SK-N-SH treated with all-trans-retinoic acid at 6 μM for 48 hours (cell line): ENCODE results near the gene TTC23.
A peak's percentile ranks its signal among the peaks of the same experiment; 100 is the strongest.

Experiments
- ATAC-seq: fragments of 200-7000 bp; cut with Tn5 transposase; 3 replicates; pipeline ENCODE4 v1.9.1; 2020; ENCODE audit warnings: mild to moderate bottlenecking, moderate library complexity
- ARNTL ChIP-seq: fragments of 450-650 bp; formaldehyde crosslinking; IDR thresholded peaks from 2 replicates; pipeline ENCODE4 v1.5.0; 2020; ENCODE audit warnings: low read depth, mild to moderate bottlenecking, moderate library complexity, borderline replicate concordance
- BACH2 ChIP-seq: fragments of 250-450 bp; sonication (Bioruptor Pico); IDR thresholded peaks from 2 replicates; pipeline ENCODE4 v1.9.0; 2021; ENCODE audit warnings: mild to moderate bottlenecking, borderline replicate concordance
- CREB5 ChIP-seq: fragments of 250-450 bp; sonication (Bioruptor Pico); IDR thresholded peaks from 2 replicates; pipeline ENCODE4 v1.5.1; 2020; ENCODE audit warnings: low read depth, mild to moderate bottlenecking, moderate library complexity
- CSDC2 ChIP-seq: fragments of 250-450 bp; sonication (Bioruptor Pico); IDR thresholded peaks from 2 replicates; pipeline ENCODE4 v1.5.0; 2020; ENCODE audit warnings: mild to moderate bottlenecking, moderate library complexity
- CSRNP3 ChIP-seq: fragments of 250-450 bp; sonication (Bioruptor Pico); IDR thresholded peaks from 2 replicates; pipeline ENCODE4 v1.5.1; 2021; ENCODE audit warnings: mild to moderate bottlenecking, moderate library complexity
- ESRRG ChIP-seq: fragments of 250-450 bp; sonication (Bioruptor Pico); IDR thresholded peaks from 2 replicates; pipeline ENCODE4 v1.6.1; 2021; ENCODE audit warnings: mild to moderate bottlenecking
- GLIS3 ChIP-seq: fragments of 250-450 bp; sonication (Bioruptor Pico); IDR thresholded peaks from 2 replicates; pipeline ENCODE4 v1.5.0; 2020; ENCODE audit warnings: mild to moderate bottlenecking, moderate library complexity
- ISL1 ChIP-seq: fragments of 250-450 bp; sonication (Bioruptor Pico); IDR thresholded peaks from 2 replicates; pipeline ENCODE4 v2.1.2; 2022; ENCODE audit warnings: mild to moderate bottlenecking, moderate library complexity
- OSR1 ChIP-seq: fragments of 250-450 bp; sonication (Bioruptor Pico); IDR thresholded peaks from 2 replicates; pipeline ENCODE4 v1.8.0; 2022; ENCODE audit warnings: moderate library complexity, mild to moderate bottlenecking, inconsistent platforms
- PATZ1 ChIP-seq: fragments of 250-450 bp; sonication (Bioruptor Pico); IDR thresholded peaks from 2 replicates; pipeline ENCODE4 v1.8.0; 2020; ENCODE audit warnings: mild to moderate bottlenecking, moderate library complexity, borderline replicate concordance
- POU6F1 ChIP-seq: fragments of 250-450 bp; sonication (Bioruptor Pico); IDR thresholded peaks from 2 replicates; pipeline ENCODE4 v1.8.0; 2021; ENCODE audit warnings: low read depth, mild to moderate bottlenecking, moderate library complexity, borderline replicate concordance
- PPARA ChIP-seq: fragments of 250-450 bp; sonication (Bioruptor Pico); IDR thresholded peaks from 2 replicates; pipeline ENCODE4 v1.5.0; 2020; ENCODE audit warnings: mild to moderate bottlenecking, borderline replicate concordance
- RARB ChIP-seq: fragments of 250-450 bp; sonication (Bioruptor Pico); IDR thresholded peaks from 2 replicates; pipeline ENCODE4 v1.8.0; 2021; ENCODE audit warnings: mild to moderate bottlenecking, moderate library complexity
- SNAI2 ChIP-seq: fragments of 250-450 bp; sonication (Bioruptor Pico); IDR thresholded peaks from 2 replicates; pipeline ENCODE4 v1.5.0; 2020; ENCODE audit warnings: mild to moderate bottlenecking, moderate library complexity
- TCF4 ChIP-seq: fragments of 250-450 bp; sonication (Bioruptor Pico); IDR thresholded peaks from 2 replicates; pipeline ENCODE4 v1.8.0; 2021; ENCODE audit warnings: mild to moderate bottlenecking, moderate library complexity, borderline replicate concordance
- TOX ChIP-seq: fragments of 250-450 bp; sonication (Bioruptor Pico); IDR thresholded peaks from 2 replicates; pipeline ENCODE4 v1.8.0; 2021; ENCODE audit warnings: mild to moderate bottlenecking, moderate library complexity, borderline replicate concordance
- TSHZ2 ChIP-seq: fragments of 250-450 bp; sonication (Bioruptor Pico); IDR thresholded peaks from 2 replicates; pipeline ENCODE4 v1.5.0; 2020; ENCODE audit warnings: mild to moderate bottlenecking, moderate library complexity
- ZC3H10 ChIP-seq: fragments of 250-450 bp; sonication (Bioruptor Pico); IDR thresholded peaks from 2 replicates; pipeline ENCODE4 v1.5.1; 2021; ENCODE audit warnings: mild to moderate bottlenecking, moderate library complexity
- ZNF8 ChIP-seq: fragments of 450-650 bp; formaldehyde crosslinking; IDR thresholded peaks from 2 replicates; pipeline ENCODE4 v1.5.0; 2020; ENCODE audit warnings: mild to moderate bottlenecking, moderate library complexity

TTC23 gene

GRCh38 chr15:99180086-99180963 lies 69.1 kb downstream of the TTC23 start (continued):
- no peak for TF ChIP-seq TSHZ2 (CRISPR knock-in tag)

- TF ChIP-seq SNAI2 (CRISPR knock-in tag) (no peak), PATZ1 (CRISPR knock-in tag) (no peak), RARB (no peak), ZNF8 (no peak), ISL1 (no peak), ARNTL (no peak), POU6F1 (CRISPR knock-in tag) (no peak), CSRNP3 (CRISPR knock-in tag) (no peak), CREB5 (CRISPR knock-in tag) (no peak), OSR1 (CRISPR knock-in tag) (no peak), BACH2 (CRISPR knock-in tag) (no peak), GLIS3 (CRISPR knock-in tag) (no peak), CSDC2 (CRISPR knock-in tag) (no peak)
- ATAC-seq = no peak
These were observed 71.7 kb downstream of the TTC23 start for GRCh38 chr15:99177679-99178078.

GRCh38 chr15:99176757-99177156 lies 72.6 kb downstream of the TTC23 start:
- peak; percentile 66 for ATAC-seq
- TF ChIP-seq CREB5 (CRISPR knock-in tag) = no peak
- no peak for TF ChIP-seq TCF4 (CRISPR knock-in tag)
- no peak for TF ChIP-seq TSHZ2 (CRISPR knock-in tag)
- TF ChIP-seq GLIS3 (CRISPR knock-in tag) = no peak
- TF ChIP-seq PPARA (CRISPR knock-in tag) = no peak
- TF ChIP-seq TOX (CRISPR knock-in tag) = no peak
- TF ChIP-seq ZNF8 = no peak
- no peak for TF ChIP-seq ESRRG (CRISPR knock-in tag)
- no peak for TF ChIP-seq ARNTL
- no peak for TF ChIP-seq SNAI2 (CRISPR knock-in tag)
- no peak for TF ChIP-seq ZC3H10
- no peak for TF ChIP-seq CSRNP3 (CRISPR knock-in tag)
